ENCODE data around the gene CCP110. TPM values are rescaled to one million over a fixed set of nuclear protein-coding genes. Genes with fewer than 3 reads are reported as not detected.

Gene CCP110
- total RNA-seq, 1 donor from 2014 or later = 32.7 TPM

DNA sequence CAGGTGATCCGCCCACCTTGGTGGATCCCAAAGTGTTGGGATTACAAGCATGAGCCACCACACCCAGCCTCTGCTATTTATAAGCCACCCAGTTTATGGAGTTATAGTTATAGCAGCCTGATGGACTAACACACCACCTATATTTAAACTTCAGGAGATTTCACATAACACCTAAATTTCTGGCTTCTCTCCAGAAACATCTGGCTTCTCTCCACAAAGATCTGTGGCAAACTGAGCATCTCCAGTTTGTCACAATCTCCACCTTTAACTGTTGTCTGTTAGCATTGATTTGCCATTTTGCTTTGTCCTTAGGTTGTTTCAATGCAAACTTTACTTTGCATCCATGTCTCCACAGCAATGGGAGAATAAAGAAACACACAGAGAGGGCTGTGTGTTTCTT lies 41.5 kb upstream of the CCP110 start:
- Histone ChIP-seq H3K27me3 (no peaks in the 10 kb centered on the region), H2AFZ (replicated peaks) (no peak overlapping the region), H3K9ac (no peak overlapping the region), H4K20me1 (ENCODE audit: low read depth) (no peaks in the 10 kb centered on the region), H3K4me2 (no peak overlapping the region), H3K4me1 (no peaks in the 10 kb centered on the region), H3K79me2 (ENCODE audit: low read depth) (no peaks in the 10 kb centered on the region), H3F3A (ENCODE audit: low read depth) (no peaks in the 10 kb centered on the region), H3K4me3 (no peak overlapping the region), H3K9me3 (ENCODE audit: low read depth) (no peaks in the 10 kb centered on the region), H3K36me3 (no peaks in the 10 kb centered on the region), H3K27ac (no peak overlapping the region)
- H3K27ac Mint-ChIP-seq = no peak overlapping the region
- DNase-seq (ENCODE audit: low spot score) = no peak
- TF ChIP-seq EZH2phosphoT487 (IDR thresholded peaks at IDR 0.05) (no peak), EZH2 (IDR thresholded peaks at IDR 0.05) (no peak)
- TF ChIP-seq, protein P1, sequence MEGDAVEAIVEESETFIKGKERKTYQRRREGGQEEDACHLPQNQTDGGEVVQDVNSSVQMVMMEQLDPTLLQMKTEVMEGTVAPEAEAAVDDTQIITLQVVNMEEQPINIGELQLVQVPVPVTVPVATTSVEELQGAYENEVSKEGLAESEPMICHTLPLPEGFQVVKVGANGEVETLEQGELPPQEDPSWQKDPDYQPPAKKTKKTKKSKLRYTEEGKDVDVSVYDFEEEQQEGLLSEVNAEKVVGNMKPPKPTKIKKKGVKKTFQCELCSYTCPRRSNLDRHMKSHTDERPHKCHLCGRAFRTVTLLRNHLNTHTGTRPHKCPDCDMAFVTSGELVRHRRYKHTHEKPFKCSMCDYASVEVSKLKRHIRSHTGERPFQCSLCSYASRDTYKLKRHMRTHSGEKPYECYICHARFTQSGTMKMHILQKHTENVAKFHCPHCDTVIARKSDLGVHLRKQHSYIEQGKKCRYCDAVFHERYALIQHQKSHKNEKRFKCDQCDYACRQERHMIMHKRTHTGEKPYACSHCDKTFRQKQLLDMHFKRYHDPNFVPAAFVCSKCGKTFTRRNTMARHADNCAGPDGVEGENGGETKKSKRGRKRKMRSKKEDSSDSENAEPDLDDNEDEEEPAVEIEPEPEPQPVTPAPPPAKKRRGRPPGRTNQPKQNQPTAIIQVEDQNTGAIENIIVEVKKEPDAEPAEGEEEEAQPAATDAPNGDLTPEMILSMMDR (IDR thresholded peaks at IDR 0.05) = no peak
- no peak overlapping the region for H3K4me3 Mint-ChIP-seq
- H3K27me3 Mint-ChIP-seq (ENCODE audit: insufficient read depth, low read depth) = no peaks in the 10 kb centered on the region
- H3K9me3 Mint-ChIP-seq = no peaks in the 10 kb centered on the region
- H3K36me3 Mint-ChIP-seq = no peaks in the 10 kb centered on the region
- peaks cover 3% of the 10 kb centered on the region for H3K4me1 Mint-ChIP-seq

DNA sequence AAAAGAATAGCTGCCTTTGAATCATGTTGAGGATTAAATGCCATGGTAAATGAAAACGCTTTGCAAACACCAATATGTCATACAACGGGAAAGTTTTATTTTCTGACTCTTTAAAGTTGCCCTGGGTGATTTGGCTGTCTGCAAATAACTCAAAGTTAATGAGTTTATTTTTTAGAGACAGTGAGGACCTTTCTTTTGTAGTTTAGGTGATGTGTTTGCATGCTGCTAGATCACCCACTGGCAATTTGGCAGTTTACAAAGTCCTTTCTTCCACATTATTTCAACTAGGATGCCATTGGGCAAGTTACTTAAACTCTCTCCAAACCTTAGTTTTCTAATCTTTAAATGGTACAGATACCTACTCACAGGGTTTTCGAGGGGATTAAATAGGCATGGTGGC lies 39.6 kb upstream of the CCP110 start:
- no peaks in the 10 kb centered on the region for H3K27me3 ChIP-seq
- no peak overlapping the region for H3K4me2 ChIP-seq
- H3K4me1 Mint-ChIP-seq = peaks cover 16% of the 10 kb centered on the region
- no peaks in the 10 kb centered on the region for H3K9me3 ChIP-seq (ENCODE audit: low read depth)
- no peak overlapping the region for H3K27ac Mint-ChIP-seq
- no peaks in the 10 kb centered on the region for H3K36me3 ChIP-seq
- no peak overlapping the region for H3K9ac ChIP-seq
- H3K4me3 ChIP-seq = no peak overlapping the region
- H3F3A ChIP-seq (ENCODE audit: low read depth) = peaks cover 6% of the 10 kb centered on the region
- H3K9me3 Mint-ChIP-seq = no peaks in the 10 kb centered on the region
- H3K27ac ChIP-seq = no peak overlapping the region
- TF ChIP-seq EZH2phosphoT487 (IDR thresholded peaks at IDR 0.05) (no peak), EZH2 (IDR thresholded peaks at IDR 0.05) (no peak)
- TF ChIP-seq, protein P1 (IDR thresholded peaks at IDR 0.05) = no peak
- no peak overlapping the region for H2AFZ ChIP-seq (replicated peaks)
- H3K27me3 Mint-ChIP-seq (ENCODE audit: insufficient read depth, low read depth) = no peaks in the 10 kb centered on the region
- no peaks in the 10 kb centered on the region for H3K36me3 Mint-ChIP-seq
- DNase-seq (ENCODE audit: low spot score) = no peak
- peaks cover 14% of the 10 kb centered on the region for H3K4me1 ChIP-seq
- H4K20me1 ChIP-seq (ENCODE audit: low read depth) = no peaks in the 10 kb centered on the region
- H3K4me3 Mint-ChIP-seq = no peak overlapping the region
- no peaks in the 10 kb centered on the region for H3K79me2 ChIP-seq (ENCODE audit: low read depth)

DNA sequence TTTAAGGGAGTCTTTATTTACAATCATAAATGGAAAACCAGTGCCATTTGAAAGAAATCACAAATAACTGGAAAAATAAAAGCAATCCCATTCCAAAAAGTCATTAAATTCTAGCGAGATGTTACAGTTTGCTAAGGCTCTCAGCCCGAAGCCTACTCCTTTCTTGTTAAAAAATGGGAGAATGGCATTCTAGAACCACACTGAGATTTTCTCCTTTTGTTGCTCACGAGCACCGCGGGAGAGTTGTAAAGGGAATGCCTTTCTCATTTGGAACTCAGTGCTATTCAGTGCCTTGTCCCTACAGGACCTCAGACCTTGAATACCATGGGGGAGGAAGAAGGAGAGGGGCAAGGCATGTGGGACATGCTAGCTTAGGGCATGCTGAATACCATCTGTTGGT lies 38.1 kb upstream of the CCP110 start:
- no peak overlapping the region for H3K9ac ChIP-seq
- H3K27ac ChIP-seq = no peak overlapping the region
- H2AFZ ChIP-seq (replicated peaks) = no peak overlapping the region
- H4K20me1 ChIP-seq (ENCODE audit: low read depth) = no peaks in the 10 kb centered on the region
- H3K9me3 Mint-ChIP-seq = no peaks in the 10 kb centered on the region
- H3F3A ChIP-seq (ENCODE audit: low read depth) = peaks cover 6% of the 10 kb centered on the region
- no peaks in the 10 kb centered on the region for H3K27me3 ChIP-seq
- peaks cover 2% of the 10 kb centered on the region for H3K27me3 Mint-ChIP-seq (ENCODE audit: insufficient read depth, low read depth)
- no peak for DNase-seq (ENCODE audit: low spot score)
- H3K27ac Mint-ChIP-seq = no peak overlapping the region
- H3K4me3 Mint-ChIP-seq = no peak overlapping the region
- H3K4me1 ChIP-seq = peaks cover 14% of the 10 kb centered on the region
- no peak overlapping the region for H3K4me2 ChIP-seq
- H3K36me3 ChIP-seq = no peaks in the 10 kb centered on the region
- peaks cover 16% of the 10 kb centered on the region for H3K4me1 Mint-ChIP-seq
- no peak for TF ChIP-seq EZH2 (IDR thresholded peaks at IDR 0.05)
- no peak for TF ChIP-seq EZH2phosphoT487 (IDR thresholded peaks at IDR 0.05)
- TF ChIP-seq, protein P1 (IDR thresholded peaks at IDR 0.05) = no peak
- H3K36me3 Mint-ChIP-seq = no peaks in the 10 kb centered on the region
- no peak overlapping the region for H3K4me3 ChIP-seq
- H3K79me2 ChIP-seq (ENCODE audit: low read depth) = no peaks in the 10 kb centered on the region
- no peaks in the 10 kb centered on the region for H3K9me3 ChIP-seq (ENCODE audit: low read depth)
